Measurements from ENCODE around the gene SLC23A1.

DNA sequence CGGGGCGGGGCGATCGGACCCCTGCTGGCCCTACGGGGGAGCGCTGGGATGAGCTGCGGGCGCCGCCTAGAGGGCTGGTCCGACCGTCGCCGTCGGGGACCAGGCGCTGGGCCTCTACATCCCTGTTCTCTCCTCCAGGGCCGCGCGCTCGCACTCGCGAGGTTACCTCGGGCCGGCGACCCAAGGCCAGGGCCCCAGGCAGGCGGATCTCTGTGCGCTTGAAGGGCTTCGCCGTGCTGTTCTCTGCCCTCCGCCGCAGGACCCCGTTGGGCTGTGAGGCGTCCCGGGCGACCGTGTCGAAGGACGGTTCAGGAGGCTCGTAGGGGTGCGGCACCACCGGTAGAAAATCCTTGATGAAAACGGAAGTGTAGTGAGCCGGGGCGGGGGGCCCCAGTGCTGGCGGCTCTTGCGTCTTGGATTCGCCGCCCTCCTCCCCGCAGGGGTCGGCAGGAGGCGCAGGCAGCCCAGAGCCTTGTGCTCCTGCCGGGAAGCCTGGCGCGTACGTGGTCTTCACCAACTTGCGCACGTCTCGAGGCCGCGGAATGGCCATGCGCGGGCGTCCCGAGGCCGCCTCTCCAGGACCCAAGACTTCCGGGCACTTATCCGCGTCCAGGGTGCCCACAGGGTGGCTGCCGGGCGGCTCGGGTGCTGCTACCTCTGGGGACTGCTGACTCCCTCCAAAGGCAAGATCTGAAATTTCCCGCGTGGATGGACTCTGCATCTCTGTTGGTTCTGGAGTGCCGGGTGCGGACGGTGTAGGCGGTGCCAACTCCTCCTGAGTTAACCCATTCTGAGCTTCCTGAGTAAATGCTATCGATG lies 9.8 kb upstream of the SLC23A1 start:
- no peak for TF ChIP-seq POLR2A (IDR thresholded peaks at IDR 0.05; ENCODE audit: low read length)
- no peak for TF ChIP-seq GATA1 (IDR thresholded peaks at IDR 0.05; ENCODE audit: low read depth, low read length)
